AG09319 (cell line): Measurements from ENCODE around the gene KSR1.

Experiments
- DNase-seq: peaks from one replicate; pipeline ENCODE4 v3.0.0-alpha.2; 2010; ENCODE audit warnings: low read depth; ENCODE audit errors: extremely low read depth
- TF ChIP-seq, protein P1 (sequence below): IDR thresholded peaks from 2 replicates; pipeline ENCODE4 v1.5.1; 2011; ENCODE audit warnings: low read depth, mild to moderate bottlenecking, inconsistent platforms, low read length, moderate library complexity

The KSR1 gene

DNA sequence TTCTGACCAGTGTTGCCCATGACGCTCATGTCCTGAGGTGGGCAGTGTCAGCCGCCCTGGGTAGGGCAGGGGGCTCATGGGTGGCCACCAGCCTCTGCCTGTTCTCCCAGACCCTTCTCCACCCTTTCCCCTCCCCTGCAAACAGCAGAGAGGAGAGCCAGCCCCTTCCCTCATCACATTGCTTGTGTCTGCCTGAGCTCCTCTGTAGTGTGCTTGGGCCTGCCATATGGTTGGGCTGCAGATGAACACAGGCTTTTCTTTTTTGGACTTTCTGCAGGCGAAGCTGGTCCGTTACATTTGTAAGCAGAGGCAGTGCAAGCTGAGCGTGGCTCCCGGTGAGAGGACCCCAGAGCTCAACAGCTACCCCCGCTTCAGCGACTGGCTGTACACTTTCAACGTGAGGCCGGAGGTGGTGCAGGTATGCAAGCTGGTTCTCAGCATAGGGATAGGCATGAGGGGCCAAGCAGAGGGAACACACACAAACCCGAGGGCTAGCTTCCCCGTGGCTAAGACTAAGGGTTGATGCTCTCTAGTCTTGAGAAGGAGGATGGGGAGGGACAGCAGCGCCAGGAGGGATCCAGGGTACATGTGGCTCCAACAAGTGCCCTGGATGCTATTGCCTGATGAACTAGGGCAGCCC, 94.2 kb downstream of the KSR1 start:
- TF ChIP-seq, protein P1, sequence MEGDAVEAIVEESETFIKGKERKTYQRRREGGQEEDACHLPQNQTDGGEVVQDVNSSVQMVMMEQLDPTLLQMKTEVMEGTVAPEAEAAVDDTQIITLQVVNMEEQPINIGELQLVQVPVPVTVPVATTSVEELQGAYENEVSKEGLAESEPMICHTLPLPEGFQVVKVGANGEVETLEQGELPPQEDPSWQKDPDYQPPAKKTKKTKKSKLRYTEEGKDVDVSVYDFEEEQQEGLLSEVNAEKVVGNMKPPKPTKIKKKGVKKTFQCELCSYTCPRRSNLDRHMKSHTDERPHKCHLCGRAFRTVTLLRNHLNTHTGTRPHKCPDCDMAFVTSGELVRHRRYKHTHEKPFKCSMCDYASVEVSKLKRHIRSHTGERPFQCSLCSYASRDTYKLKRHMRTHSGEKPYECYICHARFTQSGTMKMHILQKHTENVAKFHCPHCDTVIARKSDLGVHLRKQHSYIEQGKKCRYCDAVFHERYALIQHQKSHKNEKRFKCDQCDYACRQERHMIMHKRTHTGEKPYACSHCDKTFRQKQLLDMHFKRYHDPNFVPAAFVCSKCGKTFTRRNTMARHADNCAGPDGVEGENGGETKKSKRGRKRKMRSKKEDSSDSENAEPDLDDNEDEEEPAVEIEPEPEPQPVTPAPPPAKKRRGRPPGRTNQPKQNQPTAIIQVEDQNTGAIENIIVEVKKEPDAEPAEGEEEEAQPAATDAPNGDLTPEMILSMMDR: no peak
- no peak for DNase-seq

DNA sequence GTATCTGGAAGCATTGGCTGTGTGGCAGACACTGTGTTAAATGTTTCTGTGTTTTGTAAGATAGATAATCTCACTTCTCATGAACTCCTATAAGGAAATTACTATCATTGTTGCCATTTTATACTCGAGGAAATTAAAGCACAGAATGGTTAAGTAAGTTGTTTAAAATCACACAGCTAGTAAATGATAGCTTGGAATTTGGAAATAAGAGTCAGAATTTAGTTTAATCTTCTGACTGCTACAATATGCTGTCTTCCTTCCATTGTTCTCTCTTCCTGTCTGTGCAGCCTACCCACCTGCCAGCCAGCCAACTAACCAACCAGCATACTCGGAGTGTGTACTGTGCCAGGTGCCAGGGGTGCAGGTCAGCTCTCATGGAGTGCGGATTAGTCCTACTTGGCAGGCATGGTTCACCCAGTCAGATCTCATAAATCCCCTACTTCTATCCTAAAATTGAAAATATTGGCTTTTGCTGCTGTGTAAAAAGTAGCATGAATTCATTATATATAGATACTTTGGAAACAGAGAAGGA, 94.8 kb downstream of the KSR1 start:
- DNase-seq: no peak
- TF ChIP-seq, protein P1: no peak

GRCh38 chr17:27551701-27552248, 95.5 kb downstream of the KSR1 start:
- TF ChIP-seq, protein P1: no peak
- no peak for DNase-seq

- no peak for DNase-seq
- TF ChIP-seq, protein P1: no peak
Measured at GRCh38 chr17:27552276-27552732, 96.1 kb downstream of the KSR1 start.

DNA sequence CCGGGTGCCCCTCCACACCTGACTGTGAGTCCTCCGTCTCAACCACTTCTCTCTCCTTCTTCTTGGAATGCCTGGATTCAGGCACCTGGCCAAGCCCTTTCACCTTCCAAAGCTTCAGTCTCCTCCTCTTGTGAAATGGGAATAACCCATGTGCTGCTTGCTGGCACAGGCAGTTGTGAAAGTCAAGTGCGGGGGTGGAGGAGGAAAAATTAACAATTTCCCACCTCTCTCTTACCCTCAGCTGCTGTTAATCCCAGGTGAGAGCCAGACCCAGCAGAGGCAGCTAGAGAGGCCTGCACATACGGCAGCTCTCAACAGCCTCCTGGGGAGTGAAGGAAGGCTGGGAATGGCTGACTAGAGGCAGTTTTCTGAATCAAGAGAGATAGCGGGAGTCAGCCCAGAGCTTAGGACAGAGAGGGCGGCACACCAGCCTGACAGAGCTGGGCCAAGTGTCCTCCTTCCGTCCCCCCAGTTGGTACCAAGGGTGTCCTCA, 96.8 kb downstream of the KSR1 start:
- no peak for DNase-seq
- TF ChIP-seq, protein P1: no peak

DNA sequence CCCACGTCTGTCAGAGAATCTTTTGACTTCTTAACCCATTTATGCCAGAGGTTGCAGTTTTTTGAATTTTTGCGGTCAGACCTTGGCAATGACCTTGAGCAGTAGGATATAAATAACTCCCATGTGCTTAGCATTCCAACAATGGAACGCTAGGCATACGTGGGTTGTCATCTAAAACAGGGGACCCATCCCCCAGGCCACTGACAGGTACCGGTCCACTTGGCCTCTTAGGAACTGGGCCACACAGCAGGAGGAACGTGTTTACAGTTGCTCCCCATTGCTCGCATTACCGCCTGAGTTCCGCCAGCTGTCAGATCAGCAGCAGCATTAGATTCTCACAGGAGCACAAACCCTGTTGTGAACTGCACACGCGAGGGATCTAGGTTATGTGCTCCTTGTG, 97.9 kb downstream of the KSR1 start:
- TF ChIP-seq, protein P1: no peak
- no peak for DNase-seq

DNA sequence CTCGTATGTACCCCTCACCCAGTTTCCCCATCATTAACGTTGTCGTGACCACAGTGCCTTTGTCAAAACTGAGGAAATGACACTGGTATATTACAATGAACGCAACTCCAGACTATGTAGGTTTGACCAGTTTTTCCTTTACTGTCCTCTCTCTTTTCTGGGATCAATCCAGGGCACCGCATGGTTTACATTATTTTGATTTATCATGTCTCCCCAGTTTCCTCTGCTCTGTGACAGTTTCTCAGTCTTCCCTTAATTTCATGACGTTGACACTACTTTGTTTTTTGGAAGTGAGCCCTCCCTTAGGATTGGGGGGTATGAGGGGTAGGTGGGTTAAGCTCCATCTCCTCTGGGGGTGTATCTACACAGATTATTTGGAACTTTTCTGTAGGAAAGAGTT, 98.7 kb downstream of the KSR1 start:
- TF ChIP-seq, protein P1: no peak
- DNase-seq: no peak
